NCI-H146 (cell line): ENCODE data around the gene CXCL16.

Experiments used
- DNase-seq: peaks from one replicate; lab custom pipeline; 2025; lab: John Stamatoyannopoulos, UW

The CXCL16 gene

GRCh38 chr17:4739122-4740024, at the start of gene CXCL16, which contains the start of gene ZMYND15:
Gene CXCL16, minus strand, starts transcription at chr17:4739928. Its CDS starts 589 bp downstream, at chr17:4739339.
Gene ZMYND15, plus strand, starts transcription at chr17:4739833. Its CDS starts 716 bp downstream, at chr17:4740549.
- peak; percentile 34 for DNase-seq

GRCh38 chr17:4788807-4789700, 49.3 kb upstream of the CXCL16 start, which contains the start of gene GLTPD2:
Gene GLTPD2, plus strand, starts transcription at chr17:4788964. Its CDS starts 48 bp downstream, at chr17:4789012.
- DNase-seq, result no peak

- DNase-seq, result no peak
Measured at GRCh38 chr17:4788159-4788806, 48.6 kb upstream of the CXCL16 start.

GRCh38 chr17:4786516-4786915, 46.8 kb upstream of the CXCL16 start:
- DNase-seq, result no peak

GRCh38 chr17:4786106-4786511, 46.4 kb upstream of the CXCL16 start, which contains the start of gene VMO1:
Gene VMO1, minus strand, starts transcription at chr17:4786364. Its CDS starts 12 bp downstream, at chr17:4786352.
- peak; percentile 35 for DNase-seq

- no peak for DNase-seq
Measured at GRCh38 chr17:4785311-4786105, 45.8 kb upstream of the CXCL16 start.

GRCh38 chr17:4782652-4783051, 42.9 kb upstream of the CXCL16 start:
- DNase-seq, result no peak

GRCh38 chr17:4780325-4780955, 40.7 kb upstream of the CXCL16 start:
- DNase-seq, result no peak

GRCh38 chr17:4777969-4778760, 38.4 kb upstream of the CXCL16 start:
- DNase-seq, result peak; percentile 32

GRCh38 chr17:4772235-4772613, 32.5 kb upstream of the CXCL16 start:
- DNase-seq, result peak; percentile 52

- peak; percentile 60 for DNase-seq
Measured at GRCh38 chr17:4771519-4772234, 31.9 kb upstream of the CXCL16 start, which contains the start of gene TM4SF5. Gene TM4SF5, plus strand, starts transcription at chr17:4771886. Its CDS starts 37 bp downstream, at chr17:4771923.

GRCh38 chr17:4769628-4770027, 29.9 kb upstream of the CXCL16 start:
- DNase-seq, result no peak

GRCh38 chr17:4768298-4768697, 28.6 kb upstream of the CXCL16 start:
- no peak for DNase-seq

- DNase-seq, result no peak
Measured at GRCh38 chr17:4766723-4767122, 27.0 kb upstream of the CXCL16 start.

- DNase-seq, result no peak
Measured at GRCh38 chr17:4766201-4766600, 26.5 kb upstream of the CXCL16 start.

GRCh38 chr17:4764595-4764994, 24.9 kb upstream of the CXCL16 start:
- no peak for DNase-seq

GRCh38 chr17:4759776-4760236, 20.1 kb upstream of the CXCL16 start:
- no peak for DNase-seq

- DNase-seq, result no peak
Measured at GRCh38 chr17:4753392-4753791, 13.7 kb upstream of the CXCL16 start.

GRCh38 chr17:4751932-4752331, 12.2 kb upstream of the CXCL16 start:
- DNase-seq, result no peak
